ENCODE measurements around the gene FGF14. TPM values are rescaled to one million over a fixed set of nuclear protein-coding genes. Genes with fewer than 3 reads are reported as not detected.

Gene FGF14
- total RNA-seq, 1 donor from 2014 or later = 0.06 TPM

DNA sequence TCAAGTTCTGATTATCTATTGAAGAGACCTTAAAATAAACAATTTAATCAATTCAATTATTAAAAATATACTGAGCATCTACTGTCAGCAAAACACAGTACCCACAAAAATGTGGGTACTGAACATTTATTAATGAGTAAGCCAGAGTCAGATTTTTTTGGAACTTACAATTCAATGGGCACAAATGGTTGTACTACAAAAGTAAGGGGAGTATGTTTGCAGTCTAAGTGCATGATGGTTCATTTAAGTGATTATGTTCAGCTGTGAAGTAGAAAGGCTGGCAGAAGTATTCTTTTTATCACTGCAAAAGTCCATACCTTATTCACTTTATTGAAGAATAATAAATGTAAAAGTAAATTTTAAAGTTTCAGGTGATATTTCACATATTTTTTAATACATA, 27.6 kb downstream of the FGF14 start:
- H3K4me3 ChIP-seq (ENCODE audit: low read depth, low read length) = no peak overlapping the region
- TF ChIP-seq, protein P1, sequence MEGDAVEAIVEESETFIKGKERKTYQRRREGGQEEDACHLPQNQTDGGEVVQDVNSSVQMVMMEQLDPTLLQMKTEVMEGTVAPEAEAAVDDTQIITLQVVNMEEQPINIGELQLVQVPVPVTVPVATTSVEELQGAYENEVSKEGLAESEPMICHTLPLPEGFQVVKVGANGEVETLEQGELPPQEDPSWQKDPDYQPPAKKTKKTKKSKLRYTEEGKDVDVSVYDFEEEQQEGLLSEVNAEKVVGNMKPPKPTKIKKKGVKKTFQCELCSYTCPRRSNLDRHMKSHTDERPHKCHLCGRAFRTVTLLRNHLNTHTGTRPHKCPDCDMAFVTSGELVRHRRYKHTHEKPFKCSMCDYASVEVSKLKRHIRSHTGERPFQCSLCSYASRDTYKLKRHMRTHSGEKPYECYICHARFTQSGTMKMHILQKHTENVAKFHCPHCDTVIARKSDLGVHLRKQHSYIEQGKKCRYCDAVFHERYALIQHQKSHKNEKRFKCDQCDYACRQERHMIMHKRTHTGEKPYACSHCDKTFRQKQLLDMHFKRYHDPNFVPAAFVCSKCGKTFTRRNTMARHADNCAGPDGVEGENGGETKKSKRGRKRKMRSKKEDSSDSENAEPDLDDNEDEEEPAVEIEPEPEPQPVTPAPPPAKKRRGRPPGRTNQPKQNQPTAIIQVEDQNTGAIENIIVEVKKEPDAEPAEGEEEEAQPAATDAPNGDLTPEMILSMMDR (conservative IDR thresholded peaks at IDR 0.05; ENCODE audit: low read depth, low read length) = no peak
- DNase-seq (ENCODE audit: low read depth) = no peak

DNA sequence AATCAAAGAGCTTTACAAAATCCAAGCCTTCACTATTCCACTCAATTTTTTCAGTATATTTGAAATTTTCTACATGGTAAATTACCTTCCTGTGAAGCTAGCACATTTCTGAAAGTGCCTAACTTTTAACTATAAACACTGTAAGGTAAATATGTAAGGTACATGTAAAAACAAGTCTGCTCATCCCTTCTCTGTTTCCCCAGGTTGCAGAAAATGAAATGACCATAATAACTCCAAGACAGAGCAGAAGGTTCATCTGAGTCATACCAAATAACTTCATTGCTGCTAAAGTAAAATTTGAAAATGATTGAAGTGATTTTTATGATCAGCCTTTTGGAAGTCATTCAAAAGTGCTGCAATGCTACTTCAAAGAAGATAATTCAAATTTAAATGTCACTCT, 28.6 kb downstream of the FGF14 start:
- TF ChIP-seq, protein P1 (conservative IDR thresholded peaks at IDR 0.05; ENCODE audit: low read depth, low read length) = no peak
- no peak overlapping the region for H3K4me3 ChIP-seq (ENCODE audit: low read depth, low read length)
- no peak for DNase-seq (ENCODE audit: low read depth)

DNA sequence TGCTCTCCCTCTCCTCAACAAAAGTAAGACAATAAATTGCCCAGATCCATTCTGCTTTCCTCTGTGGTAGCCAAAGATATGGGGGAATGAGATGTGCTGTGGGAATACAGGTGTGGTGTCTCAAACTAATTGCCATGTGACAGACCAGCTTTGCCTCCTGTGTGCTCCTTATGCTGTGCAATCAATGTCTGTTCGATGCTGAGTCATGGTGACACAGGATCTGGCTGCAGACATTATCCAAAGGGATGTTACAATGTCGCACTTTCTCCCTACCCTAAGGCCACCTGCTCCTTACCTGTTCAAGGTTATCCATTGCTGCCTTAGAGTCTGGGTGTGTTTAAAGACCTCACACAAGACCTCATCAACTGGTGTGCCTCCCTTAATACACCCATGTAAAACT, 32.5 kb downstream of the FGF14 start:
- DNase-seq (ENCODE audit: low read depth) = no peak
- TF ChIP-seq, protein P1 (conservative IDR thresholded peaks at IDR 0.05; ENCODE audit: low read depth, low read length) = no peak
- H3K4me3 ChIP-seq (ENCODE audit: low read depth, low read length) = no peak overlapping the region

DNA sequence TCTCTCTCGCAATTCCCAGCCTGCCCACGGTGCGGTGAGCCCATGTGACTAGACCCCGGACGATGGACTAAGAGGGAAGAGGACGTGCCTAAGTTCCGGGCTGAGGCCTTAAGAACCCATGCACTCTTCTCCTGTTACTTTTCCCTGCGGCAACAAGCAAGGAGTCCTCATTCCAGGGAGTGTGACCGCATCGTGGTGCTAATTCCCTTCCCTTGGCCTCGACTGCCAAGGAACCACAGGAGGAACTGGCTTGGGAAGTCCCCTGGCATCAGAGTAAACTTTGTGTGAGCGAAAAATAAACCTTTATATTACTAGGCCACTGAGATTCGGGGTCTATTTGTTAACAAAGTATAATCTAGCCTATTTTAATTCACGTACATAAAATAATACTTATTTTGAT, 34.0 kb downstream of the FGF14 start:
- H3K4me3 ChIP-seq (ENCODE audit: low read depth, low read length) = no peak overlapping the region
- TF ChIP-seq, protein P1 (conservative IDR thresholded peaks at IDR 0.05; ENCODE audit: low read depth, low read length) = no peak
- no peak for DNase-seq (ENCODE audit: low read depth)

DNA sequence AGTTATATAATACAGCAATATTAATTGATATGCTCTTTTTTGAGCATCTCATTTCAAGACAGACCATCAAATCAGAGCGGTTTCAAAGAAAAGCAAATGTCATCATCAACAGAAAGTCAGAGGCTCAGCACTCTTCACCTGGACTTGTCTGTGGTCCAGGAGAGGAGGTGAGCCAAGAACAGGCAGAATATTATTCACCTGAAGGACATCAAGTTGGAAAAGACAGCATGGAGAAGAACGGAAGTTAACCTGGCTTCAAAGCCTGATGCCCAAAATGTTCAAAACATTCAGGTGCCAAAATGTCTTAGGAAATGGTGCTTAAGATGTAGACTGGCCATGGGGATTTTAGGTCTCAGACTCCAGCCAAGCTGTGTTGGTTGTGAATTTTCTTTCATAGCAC, 40.7 kb downstream of the FGF14 start:
- DNase-seq (ENCODE audit: low read depth) = no peak
- TF ChIP-seq, protein P1 (conservative IDR thresholded peaks at IDR 0.05; ENCODE audit: low read depth, low read length) = no peak
- H3K4me3 ChIP-seq (ENCODE audit: low read depth, low read length) = no peak overlapping the region

DNA sequence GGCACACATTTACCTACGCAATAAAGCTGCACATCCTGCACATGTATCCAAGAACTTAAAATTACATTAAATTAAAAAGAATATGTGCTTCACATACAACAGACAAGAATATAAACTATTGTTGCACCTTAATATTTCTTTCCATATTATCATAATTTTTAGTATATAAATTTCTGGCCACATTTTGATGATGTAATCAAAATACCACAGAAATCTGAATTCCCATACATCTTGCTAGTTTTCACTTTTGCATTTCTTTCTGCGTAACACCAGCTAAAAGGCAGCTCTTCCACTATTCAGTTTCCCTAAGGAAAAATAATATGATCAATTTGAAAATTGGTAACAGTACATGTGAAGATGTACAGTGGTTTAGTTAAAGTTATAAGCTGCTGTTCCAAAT, 42.6 kb downstream of the FGF14 start:
- TF ChIP-seq, protein P1 (conservative IDR thresholded peaks at IDR 0.05; ENCODE audit: low read depth, low read length) = no peak
- no peak overlapping the region for H3K4me3 ChIP-seq (ENCODE audit: low read depth, low read length)
- DNase-seq (ENCODE audit: low read depth) = no peak

DNA sequence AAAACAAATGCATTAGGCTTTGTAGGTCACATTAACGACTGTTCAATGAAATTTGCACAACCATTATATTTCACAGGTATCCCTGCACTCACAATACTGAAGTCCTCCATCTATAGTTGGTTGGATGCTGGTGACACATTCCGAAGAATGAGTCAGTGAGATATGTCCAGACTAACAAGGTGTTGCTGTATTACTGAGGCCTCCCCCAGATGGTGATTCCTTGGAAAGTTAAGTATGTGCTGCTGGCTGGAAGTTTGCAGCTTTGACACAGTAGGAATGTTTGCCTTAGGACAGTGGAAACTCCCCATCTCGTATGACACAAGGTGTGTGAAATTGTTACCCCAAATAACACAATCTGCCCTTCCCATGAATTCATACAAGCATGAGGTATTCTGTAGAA, 46.6 kb downstream of the FGF14 start:
- H3K4me3 ChIP-seq (ENCODE audit: low read depth, low read length) = no peak overlapping the region
- no peak for DNase-seq (ENCODE audit: low read depth)
- TF ChIP-seq, protein P1 (conservative IDR thresholded peaks at IDR 0.05; ENCODE audit: low read depth, low read length) = no peak
